Mucosa of descending colon (tissue), 3 donors: ENCODE measurements around the gene SUZ12. TPM values are rescaled to one million over a fixed set of nuclear protein-coding genes. Genes with fewer than 3 reads are reported as not detected.
"Not testable (repeated sequence)": the region's sequence is repeated elsewhere in the genome, so short reads cannot be mapped to it uniquely, and the experiment has no call there.

Source experiments
- ATAC-seq: fragments of 200-7000 bp; cut with Tn5 transposase; one replicate; pipeline ENCODE4 v1.9.1; 2020; ENCODE audit warnings: mild to moderate bottlenecking, moderate library complexity
- DNase-seq, 3 donors: peaks; one replicate each; pipeline ENCODE4 v3.0.0-alpha.2; 2020
- H3K36me3 ChIP-seq: fragments of 200-600 bp; one replicate; pipeline ENCODE4 v1.8.0; 2021; ENCODE audit warnings: low read depth, mild to moderate bottlenecking
- H3K4me1 ChIP-seq: fragments of 200-600 bp; one replicate; pipeline ENCODE4 v1.8.0; 2021; ENCODE audit warnings: low read depth, mild to moderate bottlenecking
- H3K4me3 ChIP-seq: fragments of 200-600 bp; one replicate; pipeline ENCODE4 v1.8.0; 2021; ENCODE audit warnings: mild to moderate bottlenecking
- H3K9me3 ChIP-seq: fragments of 200-600 bp; one replicate; pipeline ENCODE4 v1.8.0; 2021; ENCODE audit warnings: mild to moderate bottlenecking
- CTCF ChIP-seq: fragments of 200-600 bp; IDR thresholded peaks from one replicate; pipeline ENCODE4 v1.8.0; 2022; ENCODE audit warnings: antibody characterized with exemption, mild to moderate bottlenecking
- intact Hi-C, 2 donors: fragments of 100-400 bp; cut with DNase I in 1 of 2; cut with micrococcal nuclease in 1 of 2; formaldehyde crosslinking; loops; one replicate each; pipeline versions ENCODE4 v1.11.0 to v1.11.1; 2022; cut with DNase I, micrococcal nuclease
- long read RNA-seq, 2 donors: library from polyadenylated mRNA; unstranded; transcript quantifications; one replicate each; pipeline ENCODE4 v2.0.0, GENCODE V29; 2019 to 2021
- total RNA-seq, 3 donors: library from RNA; stranded (reverse); fragmentation: NEBNext Ultra II Directional in 2 of 3; extraction: Animal tissue kit (Norgen Biotek cat#: 25700) in 2 of 3; gene quantifications; one replicate each; pipeline versions ENCODE4 v1.2.1 to v1.2.4, GENCODE V29; 2021 to 2023
- donor health status: DM: no; HTN: no; CAD: no; lungs with moderate emphysema.
- donor health status: DM: no; HTN: no; CAD: no.
- donor health status: DM: no; HTN: yes; CAD: no.

The SUZ12 gene
- total RNA-seq, result 10 to 100 TPM; 20.0 to 30.7 (median 20.9) TPM
- long read RNA-seq, donor 1, full-length matches to known transcripts, result 19 of 30 reads
- long read RNA-seq, donor 1, partial matches to known transcripts, result 8 of 30 reads
- long read RNA-seq, donor 1, other reads (novel, unspliced or antisense), result 3 of 30 reads
- long read RNA-seq, donor 2, partial matches to known transcripts, result 0 of 1 reads
- long read RNA-seq, donor 2, other reads (novel, unspliced or antisense), result 1 of 1 reads

DNA sequence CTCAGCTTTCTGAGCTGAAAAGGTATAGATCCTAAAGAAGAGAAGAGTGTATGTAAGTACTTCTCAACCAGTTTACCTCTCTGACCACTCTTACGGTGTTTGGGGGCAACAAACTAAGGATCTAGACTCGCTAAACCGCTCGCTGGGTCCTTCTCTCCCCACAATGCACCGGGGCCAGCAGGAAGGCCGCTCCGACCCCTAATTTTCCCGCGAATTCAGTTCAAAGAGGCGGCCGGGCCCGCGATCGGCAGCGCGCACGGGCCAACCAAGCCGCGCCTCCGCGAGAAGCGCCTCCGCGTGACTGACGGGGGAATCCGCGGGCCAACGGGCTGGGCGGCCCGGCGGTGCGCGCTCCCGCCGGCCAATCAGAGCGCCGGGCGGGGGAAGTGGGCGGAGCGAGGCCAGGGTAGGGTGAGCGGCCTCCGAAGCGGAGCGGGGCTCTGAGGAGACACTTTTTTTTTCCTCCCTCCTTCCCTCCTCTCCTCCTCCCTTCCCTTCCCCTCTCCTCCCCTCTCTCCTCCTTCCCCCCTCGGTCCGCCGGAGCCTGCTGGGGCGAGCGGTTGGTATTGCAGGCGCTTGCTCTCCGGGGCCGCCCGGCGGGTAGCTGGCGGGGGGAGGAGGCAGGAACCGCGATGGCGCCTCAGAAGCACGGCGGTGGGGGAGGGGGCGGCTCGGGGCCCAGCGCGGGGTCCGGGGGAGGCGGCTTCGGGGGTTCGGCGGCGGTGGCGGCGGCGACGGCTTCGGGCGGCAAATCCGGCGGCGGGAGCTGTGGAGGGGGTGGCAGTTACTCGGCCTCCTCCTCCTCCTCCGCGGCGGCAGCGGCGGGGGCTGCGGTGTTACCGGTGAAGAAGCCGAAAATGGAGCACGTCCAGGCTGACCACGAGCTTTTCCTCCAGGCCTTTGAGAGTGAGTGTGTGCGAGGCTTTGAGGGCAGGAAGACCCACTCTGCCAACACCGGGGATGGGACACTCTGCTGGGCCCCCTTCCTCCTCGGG is at the start of gene SUZ12:
Gene SUZ12 (plus strand): TSS at position 393 of the 995 bp plus-strand sequence. CDS start 240 bp downstream, at position 633.
- Histone ChIP-seq H3K4me3 (peak within 1 kb of the TSS; percentile 65), H3K4me1 (peaks cover 10% of the 10 kb centered on the region)
- intact Hi-C loops, H3K36me3 ChIP-seq, H3K9me3 ChIP-seq: not testable (repeated sequence)
- DNase-seq (peak; percentile 89 to 92 (median 90)), ATAC-seq (peak; percentile 99)

- H3K9me3 ChIP-seq, result no peaks in the 10 kb centered on the region
- H3K36me3 ChIP-seq, result peaks cover 13% of the 10 kb centered on the region
- intact Hi-C loops, result no loop called here
- no peaks in the 10 kb centered on the region for H3K4me1 ChIP-seq
- ATAC-seq (no peak), DNase-seq (peak in 1 of 3 donors; percentile 12)
- H3K4me3 ChIP-seq, result no peak overlapping the region
- TF ChIP-seq CTCF, result no peak
Measured at GRCh38 chr17:31888124-31888523, 48.7 kb upstream of the SUZ12 start.

- Histone ChIP-seq H3K4me3 (peak overlapping the region; percentile 69), H3K36me3 (no peaks in the 10 kb centered on the region), H3K4me1 (peaks cover 7% of the 10 kb centered on the region), H3K9me3 (no peaks in the 10 kb centered on the region)
- DNase-seq (no peak), ATAC-seq (peak; percentile 25)
- intact Hi-C loops, result no loop called here
- no peak for TF ChIP-seq CTCF
Measured at GRCh38 chr17:31900877-31901276, 35.9 kb upstream of the SUZ12 start.

- intact Hi-C loops, result no loop called here
- no peak for DNase-seq
- no peak for ATAC-seq
- H3K36me3 ChIP-seq, result no peaks in the 10 kb centered on the region
- no peak overlapping the region for H3K4me3 ChIP-seq
- no peak for TF ChIP-seq CTCF
- H3K9me3 ChIP-seq, result no peaks in the 10 kb centered on the region
- H3K4me1 ChIP-seq, result peaks cover 7% of the 10 kb centered on the region
Measured at GRCh38 chr17:31902693-31903092, 34.1 kb upstream of the SUZ12 start.

- H3K4me1 ChIP-seq, result peaks cover 7% of the 10 kb centered on the region
- H3K36me3 ChIP-seq, result no peaks in the 10 kb centered on the region
- intact Hi-C loops, result no loop called here
- H3K4me3 ChIP-seq, result no peak overlapping the region
- no peak for ATAC-seq
- H3K9me3 ChIP-seq, result no peaks in the 10 kb centered on the region
- no peak for DNase-seq
- TF ChIP-seq CTCF, result no peak
Measured at GRCh38 chr17:31903401-31903800, 33.4 kb upstream of the SUZ12 start.
